IMR-90 (cell line): ENCODE measurements around the gene CMIP. TPM values are rescaled to one million over a fixed set of nuclear protein-coding genes. Genes with fewer than 3 reads are reported as not detected.

Source experiments
- ATAC-seq: fragments of 200-7000 bp; cut with Tn5 transposase; 2 replicates; pipeline ENCODE4 v1.9.1; 2020; ENCODE audit warnings: low read depth, mild to moderate bottlenecking, moderate library complexity
- BruUV-seq: library from RNA; stranded (reverse); fragments of 400-500 nt; replicated peaks from 2 replicates; lab custom pipeline; 2021; lab: Mats Ljungman, UMichigan
- CTCF ChIA-PET: fragments of 300-600 bp; formaldehyde crosslinking; extraction: SDS; loops from one replicate; lab custom pipeline; 2021; ENCODE audit warnings: antibody characterized with exemption; lab: Yijun Ruan, JAX
- POLR2A ChIA-PET: fragments of 300-600 bp; sonication (Branson Sonifier 250); formaldehyde crosslinking; loops from one replicate; lab custom pipeline; 2022; ENCODE audit warnings: antibody characterized with exemption; ENCODE audit not compliant: unreplicated experiment; lab: Charles Lee
- DNase-seq: peaks from one replicate; pipeline ENCODE4 v3.0.0; 2013
- H2AFZ ChIP-seq: replicated peaks from 2 replicates; pipeline ENCODE3; 2013; ENCODE audit warnings: low read length, mild to moderate bottlenecking; ENCODE audit not compliant: poor library complexity
- H2AK5ac ChIP-seq: 2 replicates; pipeline ENCODE4 v1.6.1; 2013; ENCODE audit warnings: low read depth, low read length, inconsistent platforms
- H2AK9ac ChIP-seq: replicated peaks from 2 replicates; pipeline ENCODE3; 2013; ENCODE audit warnings: mild to moderate bottlenecking, low read depth, low read length, moderate library complexity; ENCODE audit not compliant: poor library complexity
- H2BK120ac ChIP-seq: 2 replicates; pipeline ENCODE4 v1.6.1; 2013; ENCODE audit warnings: low read depth, low read length, inconsistent platforms
- H2BK15ac ChIP-seq: 3 replicates; pipeline ENCODE4 v1.6.1; 2013; ENCODE audit warnings: low read depth, low read length, inconsistent platforms
- H2BK20ac ChIP-seq: 2 replicates; pipeline ENCODE4 v1.6.1; 2013; ENCODE audit warnings: low read depth, mild to moderate bottlenecking, inconsistent platforms, low read length, moderate library complexity
- H2BK5ac ChIP-seq: 2 replicates; pipeline ENCODE4 v1.6.1; 2013; ENCODE audit warnings: mild to moderate bottlenecking, low read depth, low read length, inconsistent platforms; ENCODE audit not compliant: poor library complexity, severe bottlenecking
- H3K14ac ChIP-seq: replicated peaks from 2 replicates; pipeline ENCODE4 v1.6.1; 2013; ENCODE audit warnings: low read depth, low read length, inconsistent platforms
- H3K18ac ChIP-seq: 2 replicates; pipeline ENCODE4 v1.6.1; 2013; ENCODE audit warnings: low read depth, low read length, control low read depth
- H3K23ac ChIP-seq: 2 replicates; pipeline ENCODE4 v1.6.1; 2013; ENCODE audit warnings: low read depth, low read length, inconsistent platforms
- H3K27ac ChIP-seq: 2 replicates; pipeline ENCODE4 v1.5.1; 2013; ENCODE audit warnings: mild to moderate bottlenecking, control low read depth, low read length; ENCODE audit not compliant: insufficient read depth
- H3K27me3 ChIP-seq: 2 replicates; pipeline ENCODE4 v1.6.1; 2013; ENCODE audit warnings: low read length; ENCODE audit not compliant: control insufficient read depth, insufficient read depth
- H3K36me3 ChIP-seq: 2 replicates; pipeline ENCODE4 v1.6.1; 2013; ENCODE audit warnings: low read length, mixed read lengths; ENCODE audit not compliant: control insufficient read depth, insufficient read depth
- H3K4ac ChIP-seq: 2 replicates; pipeline ENCODE4 v1.6.1; 2013; ENCODE audit warnings: low read depth, low read length, inconsistent platforms
- H3K4me1 ChIP-seq: 2 replicates; pipeline ENCODE4 v1.6.1; 2013; ENCODE audit warnings: low read length, mixed read lengths; ENCODE audit not compliant: control insufficient read depth, insufficient read depth
- H3K4me2 ChIP-seq: 2 replicates; pipeline ENCODE4 v1.6.1; 2013; ENCODE audit warnings: low read depth, mild to moderate bottlenecking, control low read depth, low read length, moderate library complexity
- H3K4me3 ChIP-seq: 2 replicates; pipeline ENCODE4 v1.5.1; 2013; ENCODE audit warnings: low read depth, mild to moderate bottlenecking, control low read depth, low read length, moderate library complexity; ENCODE audit not compliant: insufficient read depth
- H3K56ac ChIP-seq: 2 replicates; pipeline ENCODE4 v1.6.1; 2013; ENCODE audit warnings: low read length, inconsistent platforms; ENCODE audit not compliant: insufficient read depth; ENCODE audit errors: extremely low read depth
- H3K79me1 ChIP-seq, 2 experiments: 2 replicates each; pipeline ENCODE4 v1.6.1; 2013; ENCODE audit warnings: low read length in 2 of 2, inconsistent platforms in 1 of 2, low read depth in 1 of 2
- H3K9ac ChIP-seq: 2 replicates; pipeline ENCODE4 v1.6.1; 2013; ENCODE audit warnings: low read depth, low read length, control low read depth
- H3K9me1 ChIP-seq: 2 replicates; pipeline ENCODE4 v1.6.1; 2013; ENCODE audit warnings: low read length, inconsistent platforms; ENCODE audit not compliant: insufficient read depth
- H3K9me3 ChIP-seq: 2 replicates; pipeline ENCODE4 v1.6.1; 2013; ENCODE audit warnings: low read length; ENCODE audit not compliant: control insufficient read depth, insufficient read depth
- H4K20me1 ChIP-seq: 2 replicates; pipeline ENCODE4 v1.6.1; 2013; ENCODE audit warnings: low read length, inconsistent platforms; ENCODE audit not compliant: insufficient read depth
- H4K5ac ChIP-seq: 2 replicates; pipeline ENCODE4 v1.6.1; 2013; ENCODE audit warnings: mild to moderate bottlenecking, low read depth, low read length, control low read depth
- H4K8ac ChIP-seq, 2 experiments: 2 replicates each; pipeline ENCODE4 v1.6.1; 2013; ENCODE audit warnings: low read depth in 2 of 2, low read length in 2 of 2, control low read depth in 1 of 2, inconsistent platforms in 1 of 2
- H4K91ac ChIP-seq: 2 replicates; pipeline ENCODE4 v1.6.1; 2013; ENCODE audit warnings: low read depth, low read length, inconsistent platforms; ENCODE audit not compliant: insufficient read depth
- CEBPB ChIP-seq: IDR thresholded peaks from 2 replicates; pipeline ENCODE4 v1.6.1; 2012; ENCODE audit warnings: low read depth, low read length, improper control_type of control experiment
- MAZ ChIP-seq: IDR thresholded peaks from 2 replicates; pipeline ENCODE4 v1.6.1; 2012; ENCODE audit warnings: low read depth, mild to moderate bottlenecking, low read length, improper control_type of control experiment, moderate library complexity, borderline replicate concordance
- NFE2L2 ChIP-seq: fragments of 150-350 bp; IDR thresholded peaks from 2 replicates; pipeline ENCODE4 v1.6.1; 2016; ENCODE audit warnings: low read depth, mild to moderate bottlenecking, low read length
- SMC3 ChIP-seq: fragments of 150-350 bp; IDR thresholded peaks from 2 replicates; pipeline ENCODE4 v1.6.1; 2016; ENCODE audit warnings: low read depth, mild to moderate bottlenecking, antibody characterized with exemption, low read length, moderate library complexity
- WGBS, 2 experiments: methylation state at CpG; one replicate each; pipeline versions ENCODE4 v1.1.5 to v1.1.7; 2013; ENCODE audit warnings: missing lambda C conversion rate in 2 of 2; ENCODE audit not compliant: insufficient read length in 1 of 2; ENCODE audit errors: extremely low coverage in 2 of 2; 5-methylcytosine and 5-hydroxymethylcytosine counted together
- dilution Hi-C: fragments of 300-500 bp; cut with HindIII; formaldehyde crosslinking; loops from one replicate; pipeline ENCODE4 v1.14.3; 2018; ENCODE audit warnings: low sequenced_read_pairs; ENCODE audit not compliant: unreplicated experiment
- in situ Hi-C: fragments of 300-500 bp; cut with MboI; formaldehyde crosslinking; loops from 3 replicates; pipeline ENCODE4 v1.14.3; 2019; ENCODE audit warnings: low sequenced_read_pairs, inconsistent platforms, mixed read lengths
- intact Hi-C: fragments of 100-400 bp; cut with micrococcal nuclease; formaldehyde crosslinking; loops from 2 replicates; pipeline ENCODE4 v1.10.0; 2022
- polyA plus RNA-seq, 3 experiments: library from polyadenylated mRNA; depleted of rRNA; stranded (reverse); fragments of >200 nt; gene quantifications; 2 replicates each; pipeline ENCODE4 v1.2.3, GENCODE V29; 2012; ENCODE audit warnings: low replicate concordance in 1 of 3
- total RNA-seq: library from RNA; depleted of rRNA; stranded (reverse); fragments of >200 nt; gene quantifications from 2 replicates; pipeline ENCODE4 v1.2.3, GENCODE V29; 2012
- TF ChIP-seq, protein P1 (sequence below): fragments of 150-350 bp; IDR thresholded peaks from 2 replicates; pipeline ENCODE4 v1.6.1; 2016; ENCODE audit warnings: low read depth, mild to moderate bottlenecking, low read length, moderate library complexity, borderline replicate concordance
- TF ChIP-seq, protein P2 (sequence below): fragments of 150-350 bp; IDR thresholded peaks from 2 replicates; pipeline ENCODE4 v1.6.1; 2017; ENCODE audit warnings: mild to moderate bottlenecking, antibody characterized with exemption, low read length, low read depth

The CMIP gene
- total and polyA plus RNA-seq, 2 of the 4 experiments (the other 2 are of a cell fraction) = 3.2 to 11.6 TPM

DNA sequence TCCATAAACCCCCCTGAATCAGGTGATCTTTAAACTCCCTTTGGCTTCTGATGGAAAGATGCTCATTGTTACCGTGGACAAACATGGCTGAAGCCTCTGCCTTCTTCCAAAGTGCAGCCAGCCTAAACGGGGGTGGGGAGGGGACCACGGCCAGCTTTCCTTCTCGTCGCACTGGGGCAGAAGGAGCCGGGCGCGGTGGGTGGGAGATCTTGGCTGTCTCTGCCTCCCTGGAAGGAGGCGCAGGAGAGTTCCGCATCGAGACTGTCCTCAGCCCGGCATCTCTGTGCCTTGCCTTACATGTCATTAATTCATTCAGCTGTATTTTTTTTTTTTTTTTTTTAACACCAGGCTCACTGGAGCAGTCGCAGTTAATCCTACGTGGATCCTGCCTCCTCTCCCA lies 171.2 kb downstream of the CMIP start (continued):
- TF ChIP-seq, protein P1, sequence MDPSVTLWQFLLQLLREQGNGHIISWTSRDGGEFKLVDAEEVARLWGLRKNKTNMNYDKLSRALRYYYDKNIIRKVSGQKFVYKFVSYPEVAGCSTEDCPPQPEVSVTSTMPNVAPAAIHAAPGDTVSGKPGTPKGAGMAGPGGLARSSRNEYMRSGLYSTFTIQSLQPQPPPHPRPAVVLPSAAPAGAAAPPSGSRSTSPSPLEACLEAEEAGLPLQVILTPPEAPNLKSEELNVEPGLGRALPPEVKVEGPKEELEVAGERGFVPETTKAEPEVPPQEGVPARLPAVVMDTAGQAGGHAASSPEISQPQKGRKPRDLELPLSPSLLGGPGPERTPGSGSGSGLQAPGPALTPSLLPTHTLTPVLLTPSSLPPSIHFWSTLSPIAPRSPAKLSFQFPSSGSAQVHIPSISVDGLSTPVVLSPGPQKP = no peak

DNA sequence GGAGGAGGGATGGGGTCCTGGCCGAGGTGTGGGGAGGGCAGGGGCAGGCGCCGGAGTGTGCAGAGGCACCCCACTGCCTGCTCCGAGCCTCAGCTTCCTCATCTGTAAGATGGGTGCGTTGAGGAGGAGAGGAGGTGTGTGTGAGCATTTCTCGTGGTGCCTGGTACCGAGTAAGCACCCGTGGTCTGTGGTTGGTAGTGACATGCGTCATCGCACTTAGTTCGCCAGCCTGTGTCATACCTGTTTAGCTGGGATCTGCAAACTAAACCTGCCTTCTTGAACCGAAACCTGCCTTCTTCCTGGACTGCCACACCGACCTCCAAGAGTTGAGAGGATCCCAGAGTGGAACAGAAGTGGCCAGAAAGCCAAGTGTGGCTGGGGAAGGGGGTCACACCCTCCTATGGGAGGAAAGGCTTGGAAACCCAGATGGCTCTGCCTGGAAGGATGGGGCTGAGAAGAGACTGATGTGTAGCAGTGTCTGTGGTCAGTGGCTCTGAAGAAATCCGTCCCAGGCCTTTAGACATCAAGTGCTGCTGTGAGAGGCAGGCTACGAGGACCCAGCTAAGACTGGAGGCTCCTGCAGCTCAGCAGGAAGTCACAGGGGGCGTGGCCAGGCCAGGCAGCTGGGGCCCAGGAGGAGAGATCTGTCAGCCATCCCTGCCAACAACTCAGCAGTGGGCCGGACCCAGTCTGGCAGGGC lies 171.9 kb downstream of the CMIP start:
- peaks cover 66% of the 10 kb centered on the region for H4K20me1 ChIP-seq

More for the DNA sequence above, 171.9 kb downstream of the CMIP start:
- TF ChIP-seq, protein P2, sequence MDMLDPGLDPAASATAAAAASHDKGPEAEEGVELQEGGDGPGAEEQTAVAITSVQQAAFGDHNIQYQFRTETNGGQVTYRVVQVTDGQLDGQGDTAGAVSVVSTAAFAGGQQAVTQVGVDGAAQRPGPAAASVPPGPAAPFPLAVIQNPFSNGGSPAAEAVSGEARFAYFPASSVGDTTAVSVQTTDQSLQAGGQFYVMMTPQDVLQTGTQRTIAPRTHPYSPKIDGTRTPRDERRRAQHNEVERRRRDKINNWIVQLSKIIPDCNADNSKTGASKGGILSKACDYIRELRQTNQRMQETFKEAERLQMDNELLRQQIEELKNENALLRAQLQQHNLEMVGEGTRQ = no peak
- TF ChIP-seq CEBPB (no peak), NFE2L2 (no peak), MAZ (no peak), SMC3 (0 out of 2 replicates have a peak, but pooled peaks have one; percentile 4)
- Histone ChIP-seq H3K56ac (no peak overlapping the region), H3K4me2 (no peak overlapping the region), H3K4me3 (no peak overlapping the region), H2BK5ac (no peak overlapping the region), H3K14ac (no peak overlapping the region), H3K27me3 (no peaks in the 10 kb centered on the region), H2BK20ac (no peak overlapping the region), H3K27ac (no peak overlapping the region), H4K5ac (no peak overlapping the region), H2AK5ac (no peak overlapping the region; the same call in 1 of the 2 replicates), H3K9me1 (peaks cover 30% of the 10 kb centered on the region), H4K8ac (no peak overlapping the region), H3K18ac (no peak overlapping the region), H4K91ac (no peak overlapping the region), H2BK120ac (no peak overlapping the region), H3K4ac (no peak overlapping the region), H3K4me1 (peaks cover 7% of the 10 kb centered on the region), H3K79me1 (peaks cover 22 to 32% of the 10 kb centered on the region in 2 experiments), H3K9ac (no peak overlapping the region), H2BK15ac (no peak overlapping the region), H3K23ac (no peak overlapping the region), H3K36me3 (peaks cover 14% of the 10 kb centered on the region; the same call in 1 of the 2 replicates), H3K9me3 (no peaks in the 10 kb centered on the region), H2AK9ac (peak overlapping the region; percentile 38), H2AFZ (peak overlapping the region; percentile 6)
- CTCF ChIA-PET = interaction anchor here (1.4 kb wide), 1 partner anchor 176 kb away, joined by 4 read pairs; no protein-coding TSS in a partner anchor
- POLR2A ChIA-PET = no interaction called here
- dilution Hi-C loops = no loop called here
- DNase-seq (peak; percentile 63), ATAC-seq (peak; percentile 96)
- in situ Hi-C loops = no loop called here
- BruUV-seq = no TSS peak
- 82% methylated on average over 12 of the region's 17 CpGs; no CpG with 5 or more reads in 1 of the 2 experiments for WGBS, 2 experiments
- intact Hi-C loops = no loop called here
